ENCODE measurements around the gene HAPLN1.

- no peak for TF ChIP-seq CTCF (IDR thresholded peaks at IDR 0.05; ENCODE audit: poor library complexity)
- no peak for TF ChIP-seq EZH2phosphoT487 (IDR thresholded peaks at IDR 0.05; ENCODE audit: low read depth, severe bottlenecking, unreplicated experiment)
- no peak for TF ChIP-seq EZH2 (IDR thresholded peaks at IDR 0.05; ENCODE audit: borderline replicate concordance)
Observed at GRCh38 chr5:83714810-83715209, 5.8 kb downstream of the HAPLN1 start.
